Endothelial cell of umbilical vein (primary cell): ENCODE data around the gene RPL22. TPM values are rescaled to one million over a fixed set of nuclear protein-coding genes. Genes with fewer than 3 reads are reported as not detected.

Experiments used
- BruUV-seq: library from RNA; stranded (reverse); fragments of 400-500 nt; replicated peaks from 2 replicates; lab custom pipeline; 2021; lab: Mats Ljungman, UMichigan
- CTCF ChIA-PET: fragments of 300-600, 350-600 bp; sonication (Branson Sonifier 250); formaldehyde crosslinking; loops from one replicate; lab custom pipeline; 2021; ENCODE audit warnings: antibody characterized with exemption, inconsistent platforms; lab: Charles Lee
- POLR2A ChIA-PET: fragments of 300-600, 350-600 bp; sonication (Branson Sonifier 250); formaldehyde crosslinking; loops from one replicate; lab custom pipeline; 2021; ENCODE audit warnings: antibody characterized with exemption, inconsistent platforms; lab: Charles Lee
- DNase-seq: peaks from one replicate; pipeline ENCODE4 v3.0.0-alpha.2; 2011; ENCODE audit warnings: low read depth, low spot score
- FAIRE-seq: peaks from 2 replicates; lab custom pipeline; 2011; peaks lifted over from hg19 to GRCh38; lab: Jason Lieb, UNC
- H2AFZ ChIP-seq: 2 replicates; pipeline ENCODE4 v1.6.0; 2012; ENCODE audit warnings: low read depth, low read length, control low read depth, inconsistent platforms
- H3K27ac ChIP-seq: 2 replicates; pipeline ENCODE4 v1.5.1; 2011; ENCODE audit warnings: low read depth, mild to moderate bottlenecking, control low read depth, low read length, moderate library complexity; ENCODE audit not compliant: insufficient read depth
- H3K27me3 ChIP-seq, 2 experiments: 2 replicates each; pipeline versions ENCODE4 v1.6.0 to v1.6.1; 2011; ENCODE audit warnings: low read length in 2 of 2, mixed read lengths in 1 of 2; ENCODE audit not compliant: control insufficient read depth in 2 of 2, insufficient read depth in 2 of 2
- H3K36me3 ChIP-seq, 2 experiments: 2 replicates in 1 of 2; 3 replicates in 1 of 2; pipeline ENCODE4 v1.5.1; 2011; ENCODE audit warnings: low read length in 2 of 2, mild to moderate bottlenecking in 1 of 2, moderate library complexity in 1 of 2; ENCODE audit not compliant: control insufficient read depth in 2 of 2, insufficient read depth in 2 of 2; ENCODE audit errors: extremely low read depth in 1 of 2
- H3K4me1 ChIP-seq: 3 replicates; pipeline ENCODE4 v1.5.1; 2011; ENCODE audit warnings: mild to moderate bottlenecking, low read length; ENCODE audit not compliant: control insufficient read depth, insufficient read depth; ENCODE audit errors: extremely low read depth
- H3K4me2 ChIP-seq: 2 replicates; pipeline ENCODE4 v1.6.1; 2011; ENCODE audit warnings: low read length, control low read depth, mixed read lengths; ENCODE audit not compliant: insufficient read depth
- H3K4me3 ChIP-seq, 3 experiments: fragments of 200-600 bp in 1 of 3; sonication (generic), shearing (Covaris generic) in 1 of 3; replicated peaks in 1 of 3; 2 replicates each; pipeline ENCODE4 v1.5.1; 2011 to 2016; ENCODE audit warnings: control low read depth in 3 of 3, low read length in 3 of 3, mild to moderate bottlenecking in 2 of 3, inconsistent platforms in 1 of 3, low read depth in 1 of 3, moderate library complexity in 1 of 3; ENCODE audit not compliant: insufficient read depth in 1 of 3
- H3K79me2 ChIP-seq: 2 replicates; pipeline ENCODE4 v1.6.0; 2012; ENCODE audit warnings: low read length, inconsistent platforms; ENCODE audit not compliant: control insufficient read depth, insufficient read depth
- H3K9ac ChIP-seq: replicated peaks from 2 replicates; pipeline ENCODE3; 2011; ENCODE audit warnings: low read length, control low read depth; ENCODE audit not compliant: insufficient read depth; ENCODE audit errors: extremely low read depth
- H3K9me1 ChIP-seq: replicated peaks from 3 replicates; pipeline ENCODE4 v1.6.0; 2011; ENCODE audit warnings: mild to moderate bottlenecking, low read length; ENCODE audit not compliant: control insufficient read depth, insufficient read depth; ENCODE audit errors: extremely low read depth
- H3K9me3 ChIP-seq: replicated peaks from 2 replicates; pipeline ENCODE4 v1.5.1; 2012; ENCODE audit warnings: low read length, inconsistent platforms; ENCODE audit not compliant: control insufficient read depth, insufficient read depth
- H4K20me1 ChIP-seq: replicated peaks from 2 replicates; pipeline ENCODE3; 2011; ENCODE audit warnings: mild to moderate bottlenecking, low read length; ENCODE audit not compliant: control insufficient read depth, insufficient read depth; ENCODE audit errors: extremely low read depth
- EZH2 ChIP-seq: IDR thresholded peaks from 2 replicates; pipeline ENCODE4 v1.6.1; 2012; ENCODE audit warnings: borderline replicate concordance, low read depth, mild to moderate bottlenecking, moderate library complexity, low read length, inconsistent platforms; ENCODE audit not compliant: severe bottlenecking
- FOS ChIP-seq: IDR thresholded peaks from 2 replicates; pipeline ENCODE4 v1.6.1; 2011; ENCODE audit warnings: mild to moderate bottlenecking, low read length, moderate library complexity, borderline replicate concordance; ENCODE audit not compliant: insufficient read depth
- GATA2 ChIP-seq: IDR thresholded peaks from 2 replicates; pipeline ENCODE4 v1.7.0; 2011; ENCODE audit warnings: low read depth, mild to moderate bottlenecking, moderate library complexity, mixed read lengths, low read length; ENCODE audit not compliant: insufficient read length, insufficient read depth
- JUN ChIP-seq: IDR thresholded peaks from 2 replicates; pipeline ENCODE4 v1.6.1; 2011; ENCODE audit warnings: borderline replicate concordance, low read depth; ENCODE audit not compliant: insufficient read length, insufficient read depth
- MYC ChIP-seq: IDR thresholded peaks from one replicate; pipeline ENCODE4 v1.6.1; 2011; ENCODE audit warnings: mild to moderate bottlenecking, low read depth, low read length
- POLR2A ChIP-seq: IDR thresholded peaks from 2 replicates; pipeline ENCODE4 v1.6.1; 2012; ENCODE audit warnings: low read depth, mild to moderate bottlenecking, control low read depth, low read length
- POLR2AphosphoS5 ChIP-seq: IDR thresholded peaks from 2 replicates; pipeline ENCODE4 v1.6.1; 2012; ENCODE audit warnings: low read depth, mild to moderate bottlenecking, control low read depth, low read length, moderate library complexity; ENCODE audit not compliant: insufficient read depth
- dilution Hi-C: fragments of 300-500 bp; cut with MboI; formaldehyde crosslinking; loops from one replicate; pipeline ENCODE4 v1.15.0; 2019; ENCODE audit warnings: low sequenced_read_pairs; ENCODE audit not compliant: extremely low pct_ligation_motif_present
- intact Hi-C: fragments of 100-400 bp; cut with micrococcal nuclease; formaldehyde crosslinking; loops from one replicate; pipeline ENCODE4 v1.10.0; 2022
- polyA plus RNA-seq, 4 experiments: library from polyadenylated mRNA; depleted of rRNA in 3 of 4; stranded (reverse) in 3 of 4; unstranded in 1 of 4; fragments of >200 nt; gene quantifications; 2 replicates each; pipeline versions ENCODE4 v1.2.1 to v1.2.3, GENCODE V29; 2011 to 2012; ENCODE audit warnings: missing spikeins in 1 of 4
- total RNA-seq: library from RNA; stranded (reverse); gene quantifications from 2 replicates; pipeline ENCODE4 v1.2.3, GENCODE V29; 2021
- TF ChIP-seq, protein P1 (sequence below), 2 donors: IDR thresholded peaks; 1 replicate in 1 of 2; 2 replicates in 1 of 2; pipeline ENCODE4 v1.5.1; 2011; ENCODE audit warnings: low read length in 2 of 2, mild to moderate bottlenecking in 2 of 2, moderate library complexity in 2 of 2, control low read depth in 1 of 2, inconsistent platforms in 1 of 2, low read depth in 1 of 2; ENCODE audit not compliant: insufficient read depth in 1 of 2; ENCODE audit errors: extremely low read depth in 1 of 2

The RPL22 gene
- total and polyA plus RNA-seq, 2 donors (not counting 3 experiments of a cell fraction or from before 2014, with no cell fraction given): 71.2 to 343 TPM

DNA sequence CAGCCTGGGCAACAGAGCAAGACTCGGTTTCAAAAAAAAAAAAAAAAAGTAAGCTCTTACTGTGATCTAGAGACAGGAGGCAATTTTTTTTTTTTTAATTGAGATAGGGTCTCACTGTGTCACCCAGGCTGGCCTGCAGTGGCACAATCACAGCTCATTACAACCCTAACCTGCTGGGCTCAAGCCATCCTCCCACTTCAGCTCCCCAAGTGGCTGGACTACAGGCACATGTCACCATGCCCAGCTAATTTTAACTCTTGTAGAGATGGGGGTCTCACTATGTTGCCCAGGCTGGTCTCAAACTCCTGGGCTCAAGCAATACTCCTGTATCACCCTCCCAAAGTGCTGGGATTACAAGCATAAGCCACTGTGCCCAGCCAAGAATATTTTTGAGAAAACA lies 7.4 kb downstream of the RPL22 start:
- FAIRE-seq (no peak), DNase-seq (no peak)
- no peak overlapping the region for H3K4me2 ChIP-seq
- H3K27me3 ChIP-seq: no peaks in the 10 kb centered on the region
- H3K79me2 ChIP-seq: peaks cover 70% of the 10 kb centered on the region
- no peak overlapping the region for H2AFZ ChIP-seq
- TF ChIP-seq MYC (no peak), POLR2AphosphoS5 (no peak), POLR2A (no peak), EZH2 (no peak), JUN (no peak), GATA2 (no peak), FOS (no peak)
- TF ChIP-seq, protein P1, sequence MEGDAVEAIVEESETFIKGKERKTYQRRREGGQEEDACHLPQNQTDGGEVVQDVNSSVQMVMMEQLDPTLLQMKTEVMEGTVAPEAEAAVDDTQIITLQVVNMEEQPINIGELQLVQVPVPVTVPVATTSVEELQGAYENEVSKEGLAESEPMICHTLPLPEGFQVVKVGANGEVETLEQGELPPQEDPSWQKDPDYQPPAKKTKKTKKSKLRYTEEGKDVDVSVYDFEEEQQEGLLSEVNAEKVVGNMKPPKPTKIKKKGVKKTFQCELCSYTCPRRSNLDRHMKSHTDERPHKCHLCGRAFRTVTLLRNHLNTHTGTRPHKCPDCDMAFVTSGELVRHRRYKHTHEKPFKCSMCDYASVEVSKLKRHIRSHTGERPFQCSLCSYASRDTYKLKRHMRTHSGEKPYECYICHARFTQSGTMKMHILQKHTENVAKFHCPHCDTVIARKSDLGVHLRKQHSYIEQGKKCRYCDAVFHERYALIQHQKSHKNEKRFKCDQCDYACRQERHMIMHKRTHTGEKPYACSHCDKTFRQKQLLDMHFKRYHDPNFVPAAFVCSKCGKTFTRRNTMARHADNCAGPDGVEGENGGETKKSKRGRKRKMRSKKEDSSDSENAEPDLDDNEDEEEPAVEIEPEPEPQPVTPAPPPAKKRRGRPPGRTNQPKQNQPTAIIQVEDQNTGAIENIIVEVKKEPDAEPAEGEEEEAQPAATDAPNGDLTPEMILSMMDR (IDR thresholded peaks at IDR 0.05; ENCODE audit: extremely low read depth in 1 of 2, insufficient read depth in 1 of 2, low read depth in 1 of 2, low read length in 2 of 2): no peak
- H3K27ac ChIP-seq: no peak overlapping the region
- intact Hi-C loops: no loop called here
- ChIA-PET POLR2A (interaction anchor here (0.8 kb wide), 1 partner anchor 209 kb away, joined by 7 read pairs; no protein-coding TSS in a partner anchor), CTCF (interaction anchor here (0.6 to 3.4 kb wide), 5 partner anchors 13 to 509 kb away, joined by 3 to 15 read pairs (median 3); partner anchors contain the start of gene DNAJC11)
- no peak overlapping the region for H3K4me3 ChIP-seq
- dilution Hi-C loops: no loop called here
- H3K9me3 ChIP-seq: no peaks in the 10 kb centered on the region
- no peaks in the 10 kb centered on the region for H3K9me1 ChIP-seq
- H3K36me3 ChIP-seq: peaks cover 30 to 41% of the 10 kb centered on the region in 2 experiments
- no peaks in the 10 kb centered on the region for H3K4me1 ChIP-seq
- BruUV-seq: no TSS peak
- peaks cover 5% of the 10 kb centered on the region for H4K20me1 ChIP-seq
- H3K9ac ChIP-seq: no peak overlapping the region
